Left kidney (tissue), 2 donors: ENCODE measurements around the gene CNTNAP2. TPM values are rescaled to one million over a fixed set of nuclear protein-coding genes. Genes with fewer than 3 reads are reported as not detected.
"Not testable (repeated sequence)": the region's sequence is repeated elsewhere in the genome, so short reads cannot be mapped to it uniquely, and the experiment has no call there.

ENCODE experiments used
- DNase-seq: peaks from one replicate; pipeline ENCODE4 v3.0.0-alpha.2; 2013
- polyA plus RNA-seq: library from polyadenylated mRNA; unstranded; fragments of 120-200 nt; gene quantifications from one replicate; pipeline ENCODE4 v1.2.1, GENCODE V29; 2013; ENCODE audit not compliant: insufficient read length

Gene CNTNAP2
- polyA plus RNA-seq, 1 donor: 26.4 TPM

DNA sequence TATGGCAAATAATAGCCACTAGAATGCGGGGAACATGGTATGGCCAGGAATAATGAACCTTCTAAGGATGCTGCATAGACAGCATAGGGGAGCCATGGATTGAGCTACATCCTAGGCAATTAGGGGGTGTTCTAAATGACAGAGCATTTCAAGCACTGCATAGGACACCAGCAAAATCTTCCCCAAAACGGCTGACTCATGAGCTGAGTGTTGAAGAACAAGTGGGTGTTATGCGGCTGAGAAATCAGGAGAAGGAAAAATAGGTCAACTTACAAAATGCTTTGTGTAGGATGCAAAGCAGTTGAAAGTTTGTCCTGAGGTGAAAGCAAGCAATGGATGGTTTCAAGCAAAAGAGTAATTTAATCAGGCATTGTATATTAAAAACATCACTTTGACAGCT, 1450.4 kb downstream of the CNTNAP2 start:
- no peak for DNase-seq

DNA sequence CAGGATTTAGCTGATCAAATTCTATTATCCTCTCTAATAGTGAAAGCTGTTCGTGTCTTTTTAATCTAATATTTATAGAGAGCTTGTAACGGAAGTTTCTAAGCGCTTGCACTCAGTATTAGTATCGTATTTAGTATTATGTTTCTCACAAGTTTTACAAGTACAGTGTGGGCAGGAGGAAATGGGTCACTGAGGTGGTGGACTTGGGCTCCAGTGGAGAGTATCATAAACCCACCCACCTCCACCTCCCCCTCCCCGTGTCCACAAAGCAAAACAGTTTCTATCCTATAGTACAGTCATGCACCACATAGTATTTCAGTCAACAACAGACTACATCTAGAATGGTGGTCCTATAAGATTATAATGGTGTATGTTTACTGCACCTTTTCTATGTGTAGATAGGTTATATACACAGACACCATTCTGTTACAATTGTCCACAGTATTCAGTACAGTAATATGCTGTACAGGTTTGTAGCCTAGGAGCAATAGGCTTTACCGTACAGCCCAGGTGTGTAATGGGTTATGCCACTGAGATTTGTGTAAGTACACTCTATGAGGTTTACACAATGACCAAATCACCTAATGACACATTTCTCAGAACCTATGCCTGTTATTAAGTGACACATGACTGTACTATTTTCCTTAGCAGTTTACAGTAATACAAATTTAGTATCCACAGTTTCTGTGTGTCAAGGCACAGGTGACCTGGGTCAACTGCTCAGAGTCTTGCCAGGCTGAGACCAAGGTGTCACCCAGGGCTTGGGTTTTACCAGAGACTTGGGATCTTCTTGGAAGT, 1452.7 kb downstream of the CNTNAP2 start:
- DNase-seq: no peak

DNA sequence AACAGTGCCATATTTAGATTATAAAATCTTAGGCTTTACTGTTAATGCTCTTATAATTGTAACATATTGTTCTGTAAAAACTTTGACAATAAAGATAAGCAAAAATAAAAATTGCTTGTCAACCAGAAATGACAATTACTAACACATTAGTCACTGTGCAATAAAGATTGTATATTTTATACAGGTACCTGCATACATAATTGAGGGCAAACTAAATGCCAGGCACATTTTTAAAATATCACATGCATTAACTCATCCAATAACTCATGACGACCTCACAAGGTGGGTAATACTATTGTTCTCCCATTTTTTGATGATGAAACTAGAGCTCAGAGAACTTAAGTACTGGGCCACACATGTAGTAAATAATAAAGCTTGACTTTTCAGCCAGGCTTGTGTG, 1453.8 kb downstream of the CNTNAP2 start:
- DNase-seq: no peak

DNA sequence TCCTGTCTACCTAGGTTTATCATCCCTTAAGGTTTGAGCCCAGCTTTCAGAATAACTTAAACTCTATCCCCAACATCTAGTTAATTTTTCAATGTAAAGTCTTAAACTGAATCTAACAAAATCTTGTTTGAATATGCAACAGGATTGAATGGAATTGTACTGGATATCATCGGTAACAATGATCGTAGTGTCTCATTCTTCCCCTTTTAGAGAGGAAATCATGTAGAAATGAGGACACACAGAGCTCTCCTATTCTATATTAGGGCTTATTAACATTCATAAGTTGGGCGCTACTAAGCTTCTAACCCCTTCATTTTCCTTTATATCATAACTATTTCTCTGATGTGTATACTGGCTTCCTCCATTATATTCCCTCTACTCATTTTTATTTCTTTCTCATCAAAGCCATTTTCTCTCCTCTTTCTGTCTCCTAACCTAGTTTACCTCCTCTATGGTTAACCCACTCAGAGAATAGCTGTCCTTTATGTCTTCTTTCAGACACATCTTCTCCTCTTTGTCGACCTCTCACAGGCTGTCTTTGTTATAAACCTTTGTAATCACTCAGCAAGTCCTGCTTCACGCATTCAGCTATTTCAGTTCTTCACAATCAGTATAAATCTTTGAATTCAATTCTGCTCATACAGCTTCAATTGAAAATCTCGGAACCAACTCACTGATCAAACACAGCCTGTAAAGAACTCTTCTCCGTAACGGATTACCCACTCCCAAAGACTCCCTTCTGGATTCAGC, 1455.0 kb downstream of the CNTNAP2 start:
- no peak for DNase-seq

- no peak for DNase-seq
These were observed 1461.6 kb downstream of the CNTNAP2 start for GRCh38 chr7:147578196-147578595.

GRCh38 chr7:147579148-147579547, 1462.5 kb downstream of the CNTNAP2 start:
- no peak for DNase-seq

GRCh38 chr7:147584771-147585193, 1468.2 kb downstream of the CNTNAP2 start:
- DNase-seq: no peak

DNA sequence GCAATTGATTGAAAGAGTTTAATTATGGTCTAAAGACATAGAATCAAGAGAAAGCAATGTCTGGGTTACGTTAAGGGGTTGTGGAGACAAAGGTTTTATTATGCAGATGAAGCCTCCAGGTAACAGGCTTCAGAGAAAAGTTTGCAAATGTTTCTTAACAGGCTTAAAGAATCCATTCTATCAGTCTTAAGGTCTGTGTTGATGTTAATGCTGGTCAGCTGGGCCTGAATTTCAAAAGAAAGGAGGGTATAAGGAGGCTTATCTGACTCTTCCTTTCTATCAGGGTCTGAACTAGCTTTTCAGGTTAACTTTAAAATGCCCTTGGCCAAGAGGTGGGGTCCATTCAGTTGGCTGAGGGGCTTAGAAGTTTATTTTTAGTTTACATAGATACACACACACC, 1469.5 kb downstream of the CNTNAP2 start:
- no peak for DNase-seq

GRCh38 chr7:147586526-147586925, 1469.9 kb downstream of the CNTNAP2 start:
- DNase-seq: no peak

DNA sequence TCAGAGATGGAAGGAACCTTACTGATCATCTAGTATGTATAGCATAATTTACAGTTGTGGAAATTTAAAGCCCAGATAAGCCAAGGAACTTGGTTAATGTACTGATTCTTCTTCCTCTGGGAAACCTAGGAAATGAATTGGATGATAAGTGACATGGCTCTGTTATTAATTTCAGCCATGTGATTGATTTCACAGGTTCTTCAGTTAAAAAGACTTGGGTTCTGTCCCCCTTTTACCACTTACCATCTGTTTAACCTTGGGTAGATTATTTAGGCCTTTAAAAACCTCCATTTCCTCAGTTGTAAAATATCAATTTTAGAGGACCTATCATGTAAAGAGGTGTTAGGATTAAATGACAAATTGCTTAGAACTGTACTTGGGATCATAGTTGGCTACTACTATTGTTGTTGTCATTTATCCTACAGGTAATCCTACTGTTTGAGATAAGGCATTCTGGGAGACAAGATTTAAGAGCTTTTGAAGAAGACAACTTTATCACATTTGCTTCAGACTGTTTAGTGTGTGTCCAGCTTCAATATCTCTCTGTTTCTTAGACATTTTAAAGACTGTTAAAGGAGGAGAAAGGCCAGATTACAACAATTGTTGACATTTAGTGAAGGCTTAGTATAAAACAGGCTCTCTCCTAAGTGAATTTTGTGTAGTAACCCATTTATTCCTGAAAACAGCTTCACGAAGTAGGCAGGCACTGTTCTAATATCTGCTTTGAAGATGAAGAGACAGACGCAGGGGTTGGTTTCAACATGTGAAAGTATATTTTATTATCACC, 1476.9 kb downstream of the CNTNAP2 start:
- no peak for DNase-seq

- DNase-seq: no peak
These were observed 1478.4 kb downstream of the CNTNAP2 start for GRCh38 chr7:147595042-147595441.

DNA sequence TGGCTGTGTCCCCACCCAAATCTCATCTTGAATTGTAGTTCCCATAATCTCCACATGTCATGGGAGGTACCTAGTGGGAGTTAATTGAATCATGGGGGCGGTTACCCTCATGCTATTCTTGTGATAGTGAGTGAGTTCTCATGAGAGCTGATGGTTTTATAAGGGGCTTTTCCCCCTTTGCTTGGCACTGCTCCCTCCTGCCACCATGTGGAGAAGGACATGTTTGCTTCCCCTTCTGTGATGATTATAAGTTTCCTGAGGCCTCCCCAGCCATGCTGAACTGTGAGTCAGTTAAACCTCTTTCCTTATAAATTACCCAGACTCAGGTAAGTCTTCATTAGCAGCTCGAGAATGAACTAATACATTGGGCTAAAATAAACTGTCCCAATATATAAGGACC, 1482.1 kb downstream of the CNTNAP2 start:
- not testable (repeated sequence) for DNase-seq

DNA sequence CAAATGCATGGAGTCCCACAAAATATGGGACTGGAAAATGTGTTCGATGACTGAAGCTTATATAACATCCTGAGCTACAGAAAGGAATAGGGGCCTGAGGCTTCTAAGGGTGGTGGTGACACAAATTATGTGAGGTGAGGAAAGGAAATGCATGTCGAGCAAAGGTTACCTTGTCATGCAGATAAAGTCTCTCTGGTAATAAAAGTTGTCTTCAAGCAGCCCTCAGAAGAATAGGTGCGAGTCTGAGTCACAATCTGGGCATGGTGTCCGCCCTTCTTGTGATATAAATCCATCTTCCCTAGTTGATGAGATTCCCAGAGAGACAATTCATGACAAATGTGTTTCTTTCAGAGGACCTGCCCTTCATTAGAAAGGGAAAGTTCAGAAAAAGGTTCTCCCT, 1488.7 kb downstream of the CNTNAP2 start:
- DNase-seq: no peak

GRCh38 chr7:147607157-147607800, 1490.7 kb downstream of the CNTNAP2 start:
- DNase-seq: no peak

GRCh38 chr7:147611431-147611830, 1494.8 kb downstream of the CNTNAP2 start:
- no peak for DNase-seq

DNA sequence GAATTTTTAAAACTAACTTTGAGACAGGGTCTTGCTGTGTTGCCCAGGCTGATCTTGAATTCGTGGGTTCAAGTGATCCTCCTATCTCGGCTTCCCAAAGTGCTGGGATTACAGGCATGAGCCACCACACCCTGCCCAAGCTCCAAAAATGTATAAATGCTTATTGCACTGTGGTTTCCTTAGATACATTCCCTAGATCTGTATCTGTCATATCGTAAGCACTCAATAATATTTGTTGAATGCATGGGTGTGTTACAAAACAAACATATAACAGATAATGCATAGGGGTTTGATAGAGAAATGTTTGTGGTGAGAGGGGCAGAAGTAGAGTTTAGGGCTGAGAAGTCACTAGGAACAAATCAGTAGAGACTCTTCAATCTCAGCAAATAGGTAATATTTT, 1518.7 kb downstream of the CNTNAP2 start:
- DNase-seq: no peak

GRCh38 chr7:147636553-147636952, 1520.0 kb downstream of the CNTNAP2 start:
- no peak for DNase-seq

DNA sequence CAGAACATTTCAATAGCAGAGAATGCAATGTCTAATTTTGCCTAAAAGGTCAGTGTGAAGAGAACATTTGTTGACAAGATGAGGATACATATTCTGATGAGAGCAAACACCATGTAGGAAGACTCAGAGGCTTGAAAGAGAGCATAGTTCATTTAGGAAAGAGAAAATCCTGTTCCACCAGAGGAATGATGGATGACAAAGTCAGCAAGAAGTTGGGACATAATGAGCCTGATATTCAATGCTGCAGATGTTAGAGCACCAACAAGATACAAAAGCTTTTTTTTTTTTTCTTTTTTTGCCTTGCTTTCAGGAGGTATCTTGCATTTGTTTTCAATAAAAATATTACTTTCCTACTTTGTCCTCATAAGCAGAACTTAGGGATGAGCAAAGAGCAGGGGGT, 1522.0 kb downstream of the CNTNAP2 start:
- no peak for DNase-seq

DNA sequence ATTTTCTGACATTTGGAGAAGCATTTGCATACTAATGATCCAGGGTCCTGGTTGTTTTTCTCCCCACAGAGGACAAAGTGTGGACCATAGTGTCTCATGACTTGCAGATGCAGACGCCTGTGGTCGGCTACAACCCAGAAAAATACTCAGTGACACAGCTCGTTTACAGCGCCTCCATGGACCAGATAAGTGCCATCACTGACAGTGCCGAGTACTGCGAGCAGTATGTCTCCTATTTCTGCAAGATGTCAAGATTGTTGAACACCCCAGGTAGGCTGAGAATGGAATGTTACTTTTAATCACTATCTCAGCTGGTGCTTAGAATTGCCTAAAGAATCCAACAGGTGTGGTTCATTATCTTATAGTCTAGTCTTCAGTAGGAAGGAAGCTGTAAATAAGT, 1522.4 kb downstream of the CNTNAP2 start:
- no peak for DNase-seq

GRCh38 chr7:147639751-147640150, 1523.2 kb downstream of the CNTNAP2 start:
- no peak for DNase-seq

DNA sequence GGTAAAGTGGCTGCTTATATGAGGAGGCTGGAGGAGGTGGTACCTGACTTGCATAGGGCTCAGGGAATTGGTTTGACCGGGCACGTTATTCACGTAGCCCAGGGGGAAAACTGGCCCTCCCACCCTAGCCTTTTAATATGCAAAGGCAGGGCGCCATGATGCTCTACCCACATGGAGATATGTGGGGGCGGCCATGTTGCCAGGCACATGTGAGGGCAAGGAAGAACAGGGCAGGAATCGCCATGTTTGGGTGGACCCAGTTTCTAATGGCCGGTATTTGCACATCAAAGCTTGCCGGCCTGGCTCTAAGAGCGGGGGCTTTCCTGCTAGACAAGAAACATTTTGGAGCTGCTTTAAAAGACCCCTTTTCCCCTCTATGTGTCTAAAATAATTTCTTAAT, 1524.2 kb downstream of the CNTNAP2 start:
- DNase-seq: no peak

DNA sequence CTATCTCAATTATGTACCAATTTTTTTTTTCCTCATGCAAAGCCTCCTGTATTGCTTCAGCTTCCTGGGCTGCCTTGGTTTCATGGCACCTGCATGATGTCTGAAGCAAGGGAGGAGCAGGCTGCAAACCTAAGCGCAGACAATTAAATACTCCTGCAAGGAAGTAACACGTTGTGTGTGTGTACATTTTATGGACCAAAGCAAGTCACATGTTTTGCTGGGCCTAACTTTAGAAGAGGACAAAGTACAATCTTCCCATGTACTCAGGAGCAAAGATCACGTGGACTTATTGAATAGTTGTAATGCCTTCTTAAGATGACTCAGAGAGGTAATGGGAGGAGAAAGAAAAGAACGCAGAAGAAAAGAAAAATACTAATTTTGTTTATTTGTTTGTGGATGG, 1530.0 kb downstream of the CNTNAP2 start:
- DNase-seq: no peak
